Neural cell (in vitro differentiated cells): ENCODE results near the gene FADS1. TPM values are rescaled to one million over a fixed set of nuclear protein-coding genes. Genes with fewer than 3 reads are reported as not detected.
A peak's percentile ranks its signal among the peaks of the same experiment; 100 is the strongest.

ENCODE experiments used
- H2AFZ ChIP-seq: fragments of 200-600, 300-800 bp; sonication (generic), shearing (Covaris generic); 2 replicates; pipeline ENCODE4 v1.6.0; 2014; ENCODE audit warnings: low read depth, mild to moderate bottlenecking, antibody characterized with exemption, low read length, moderate library complexity
- H3F3A ChIP-seq: fragments of 200-600 bp; shearing (Covaris generic); 2 replicates; pipeline ENCODE4 v1.6.1; 2016; ENCODE audit warnings: mild to moderate bottlenecking, moderate library complexity, mixed read lengths, antibody characterized with exemption, low read length; ENCODE audit not compliant: insufficient read depth, poor library complexity, severe bottlenecking
- H3K27ac ChIP-seq: fragments of 200-600, 300-800 bp; sonication (generic), shearing (Covaris generic); 2 replicates; pipeline ENCODE4 v1.5.1; 2014; ENCODE audit warnings: mild to moderate bottlenecking, low read length, moderate library complexity
- H3K27me3 ChIP-seq: fragments of 300-800, 200-600 bp; sonication (generic), shearing (Covaris generic); 2 replicates; pipeline ENCODE4 v1.6.0; 2014; ENCODE audit warnings: mild to moderate bottlenecking, low read depth, low read length, moderate library complexity; ENCODE audit not compliant: insufficient read depth
- H3K36me3 ChIP-seq: fragments of 300-800, 200-600 bp; sonication (generic), shearing (Covaris generic); 2 replicates; pipeline ENCODE4 v1.5.1; 2014; ENCODE audit warnings: mild to moderate bottlenecking, antibody characterized with exemption, low read length, moderate library complexity; ENCODE audit not compliant: insufficient read depth
- H3K4me2 ChIP-seq: fragments of 300-800, 200-600 bp; sonication (generic), shearing (Covaris generic); 2 replicates; pipeline ENCODE4 v1.6.0; 2014; ENCODE audit warnings: mild to moderate bottlenecking, low read length
- H3K4me3 ChIP-seq: fragments of 300-800, 200-600 bp; sonication (generic), shearing (Covaris generic); 2 replicates; pipeline ENCODE4 v1.5.1; 2014; ENCODE audit warnings: mild to moderate bottlenecking, low read length, moderate library complexity
- H3K79me2 ChIP-seq: fragments of 200-600 bp; shearing (Covaris generic); replicated peaks from 2 replicates; pipeline ENCODE4 v1.6.0; 2014; ENCODE audit warnings: mild to moderate bottlenecking, low read length, moderate library complexity; ENCODE audit not compliant: insufficient read depth
- H3K9ac ChIP-seq: fragments of 300-800, 200-600 bp; sonication (generic), shearing (Covaris generic); 2 replicates; pipeline ENCODE4 v1.6.1; 2016; ENCODE audit warnings: mild to moderate bottlenecking, low read length, mixed read lengths
- H3K9me2 ChIP-seq: fragments of 200-600 bp; shearing (Covaris generic); 2 replicates; pipeline ENCODE4 v1.6.1; 2016; ENCODE audit warnings: mild to moderate bottlenecking, low read length, mixed read lengths; ENCODE audit not compliant: insufficient read depth
- H3K9me3 ChIP-seq: fragments of 200-600, 300-800 bp; sonication (generic), shearing (Covaris generic); 2 replicates; pipeline ENCODE4 v1.6.1; 2016; ENCODE audit warnings: mild to moderate bottlenecking, mixed run types, low read length, moderate library complexity, mixed read lengths
- H4K20me1 ChIP-seq: fragments of 200-600 bp; shearing (Covaris generic); 2 replicates; pipeline ENCODE4 v1.6.1; 2016; ENCODE audit warnings: mild to moderate bottlenecking, mixed run types; ENCODE audit not compliant: insufficient read depth
- CTCF ChIP-seq: fragments of 450-650 bp; IDR thresholded peaks from 2 replicates; pipeline ENCODE4 v1.5.1; 2014; ENCODE audit warnings: antibody characterized with exemption, mild to moderate bottlenecking, moderate library complexity; ENCODE audit not compliant: poor library complexity, severe bottlenecking
- EP300 ChIP-seq: fragments of 450-650 bp; conservative IDR thresholded peaks from 2 replicates; pipeline ENCODE4 v1.6.1; 2014; ENCODE audit warnings: antibody characterized with exemption, mild to moderate bottlenecking, moderate library complexity; ENCODE audit not compliant: poor library complexity, severe bottlenecking
- EZH2 ChIP-seq: fragments of 200-600, 300-800 bp; shearing (Covaris generic), sonication (generic); IDR thresholded peaks from 2 replicates; pipeline ENCODE4 v1.6.1; 2014; ENCODE audit warnings: antibody characterized with exemption, low read length, borderline replicate concordance, mild to moderate bottlenecking; ENCODE audit not compliant: insufficient read depth, poor library complexity, severe bottlenecking
- MXI1 ChIP-seq: fragments of 450-650 bp; conservative IDR thresholded peaks from 2 replicates; pipeline ENCODE4 v1.6.1; 2014; ENCODE audit warnings: antibody characterized with exemption, mild to moderate bottlenecking; ENCODE audit not compliant: poor library complexity, severe bottlenecking
- POLR2AphosphoS5 ChIP-seq: IDR thresholded peaks from 2 replicates; pipeline ENCODE4 v1.6.1; 2012
- RAD21 ChIP-seq: fragments of 450-650 bp; conservative IDR thresholded peaks from 2 replicates; pipeline ENCODE4 v1.6.1; 2014; ENCODE audit warnings: antibody characterized with exemption, mild to moderate bottlenecking, moderate library complexity
- REST ChIP-seq: IDR thresholded peaks from 2 replicates; pipeline ENCODE4 v1.6.1; 2012; ENCODE audit warnings: borderline replicate concordance
- SMC3 ChIP-seq: fragments of 450-650 bp; conservative IDR thresholded peaks from 2 replicates; pipeline ENCODE4 v1.6.1; 2014; ENCODE audit warnings: antibody characterized with exemption, mild to moderate bottlenecking, moderate library complexity; ENCODE audit not compliant: poor library complexity
- TAF1 ChIP-seq: IDR thresholded peaks from 2 replicates; pipeline ENCODE4 v1.6.1; 2012; ENCODE audit warnings: low read depth
- polyA plus RNA-seq: library from polyadenylated mRNA; depleted of rRNA; stranded (reverse); fragments of >200 nt; gene quantifications from 2 replicates; pipeline ENCODE4 v1.2.3, GENCODE V29; 2014

Gene FADS1
- polyA plus RNA-seq, 1 donor from 2014 or later = 102 TPM

GRCh38 chr11:61833471-61833870 lies 16.7 kb upstream of the FADS1 start:
- Histone ChIP-seq H3K9me3 (no peaks in the 10 kb centered on the region), H3F3A (no peaks in the 10 kb centered on the region), H3K27me3 (no peaks in the 10 kb centered on the region), H4K20me1 (peaks cover 8% of the 10 kb centered on the region), H3K79me2 (peaks cover 92% of the 10 kb centered on the region), H3K36me3 (no peaks in the 10 kb centered on the region), H3K9ac (no peak overlapping the region), H3K9me2 (no peaks in the 10 kb centered on the region), H3K27ac (no peak overlapping the region), H2AFZ (no peak overlapping the region), H3K4me2 (no peak overlapping the region), H3K4me3 (peak overlapping the region; percentile 7)
- TF ChIP-seq MXI1 (no peak), POLR2AphosphoS5 (no peak), TAF1 (no peak), RAD21 (no peak)

DNA sequence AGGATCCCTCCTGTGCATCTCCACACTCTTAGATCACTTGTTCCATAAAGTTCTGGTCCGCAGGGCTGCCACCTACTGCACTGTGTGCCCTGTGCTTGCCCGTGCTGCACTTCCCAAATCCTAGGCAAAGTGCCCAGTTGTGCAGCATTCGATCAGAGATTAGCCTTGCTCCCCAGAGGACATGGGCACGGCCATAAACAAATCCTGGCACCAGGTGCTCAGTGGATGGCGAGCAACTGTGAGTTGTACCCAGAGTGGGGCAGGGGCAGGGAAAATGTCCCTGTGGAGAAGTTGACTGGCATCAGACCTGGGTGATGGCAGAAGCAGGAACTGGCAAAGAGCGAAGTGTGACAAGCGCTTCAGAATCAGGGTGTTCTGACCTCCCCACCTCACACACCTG lies 16.0 kb upstream of the FADS1 start:
- Histone ChIP-seq H3K4me2 (no peak overlapping the region), H3K9me2 (no peaks in the 10 kb centered on the region), H3K36me3 (no peaks in the 10 kb centered on the region), H4K20me1 (peaks cover 8% of the 10 kb centered on the region), H3K9me3 (no peaks in the 10 kb centered on the region), H2AFZ (no peak overlapping the region), H3K27ac (no peak overlapping the region), H3K9ac (no peak overlapping the region), H3K4me3 (no peak overlapping the region), H3F3A (no peaks in the 10 kb centered on the region), H3K79me2 (peaks cover 95% of the 10 kb centered on the region), H3K27me3 (no peaks in the 10 kb centered on the region)
- no peak for TF ChIP-seq CTCF
- no peak for TF ChIP-seq EP300
- TF ChIP-seq SMC3 = no peak
- TF ChIP-seq POLR2AphosphoS5 = no peak
- TF ChIP-seq EZH2 = no peak

DNA sequence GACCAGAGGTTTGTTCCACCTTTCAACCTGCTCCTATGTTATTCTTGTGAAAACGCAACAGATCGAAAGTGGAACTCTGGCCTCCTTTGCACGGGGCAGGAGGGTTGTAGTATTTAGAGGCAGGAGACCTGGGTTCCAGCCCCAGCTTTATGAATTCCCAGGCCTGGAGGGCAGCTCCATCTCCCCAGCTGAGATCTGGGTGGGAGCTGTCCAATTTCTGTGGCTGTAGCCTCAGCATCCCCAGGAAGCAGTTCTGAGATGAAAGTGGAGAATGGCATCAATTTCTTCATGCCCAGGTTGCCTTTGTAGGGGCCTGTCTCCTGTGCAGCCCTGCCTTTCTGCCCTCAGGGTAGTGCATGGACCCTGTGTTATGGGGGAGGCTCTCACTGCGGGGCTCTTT lies 15.4 kb upstream of the FADS1 start:
- Histone ChIP-seq H3K79me2 (peaks cover 91% of the 10 kb centered on the region), H3K27ac (no peak overlapping the region), H3K27me3 (no peaks in the 10 kb centered on the region), H3K4me3 (peak overlapping the region; percentile 100), H3K36me3 (no peaks in the 10 kb centered on the region), H3F3A (peaks cover under 1% of the 10 kb centered on the region), H3K9me2 (no peaks in the 10 kb centered on the region), H3K9me3 (no peaks in the 10 kb centered on the region), H3K4me2 (peak overlapping the region; percentile 96), H4K20me1 (peaks cover 8% of the 10 kb centered on the region), H2AFZ (no peak overlapping the region), H3K9ac (no peak overlapping the region)
- no peak for TF ChIP-seq MXI1
- TF ChIP-seq TAF1 = no peak
- TF ChIP-seq REST = no peak
- TF ChIP-seq POLR2AphosphoS5 = no peak
- TF ChIP-seq CTCF = no peak
- no peak for TF ChIP-seq RAD21
- no peak for TF ChIP-seq SMC3
- TF ChIP-seq EZH2 = no peak
- TF ChIP-seq EP300 = no peak
